ENCODE data around the gene NR2E1.

The NR2E1 gene

DNA sequence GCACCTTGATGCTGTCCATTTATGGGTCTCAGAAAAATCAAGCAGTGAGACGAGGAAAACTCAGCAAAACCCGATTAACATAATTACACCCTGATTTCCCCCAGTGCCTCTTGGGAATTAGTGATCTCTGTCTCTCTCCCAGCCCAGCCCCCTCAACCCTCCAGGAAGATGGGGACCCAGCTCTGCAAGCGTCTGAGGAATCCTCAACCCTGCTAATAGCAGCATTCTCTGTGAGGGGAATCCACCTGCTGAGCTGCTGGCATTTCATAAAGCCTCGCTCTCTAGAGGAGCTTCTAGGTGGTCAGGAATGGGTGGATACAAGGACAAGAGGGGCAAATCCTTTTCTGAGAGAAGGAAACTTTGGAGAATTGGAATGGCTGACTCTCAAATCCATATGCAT, 13.9 kb downstream of the NR2E1 start:
- Histone ChIP-seq H3K4me3 (ENCODE audit: low read depth in 1 of 2, low read length in 1 of 2) (no peak overlapping the region), H3K27ac (no peak overlapping the region), H3K27me3 (peaks cover 96% of the 10 kb centered on the region), H3K36me3 (no peaks in the 10 kb centered on the region), H3K4me1 (ENCODE audit: control insufficient read depth in 1 of 2, insufficient read depth in 1 of 2, low read depth in 1 of 2, low read length in 1 of 2) (peaks cover 20 to 45% of the 10 kb centered on the region in 2 experiments), H3K9me3 (no peaks in the 10 kb centered on the region)
- TF ChIP-seq, protein P1, sequence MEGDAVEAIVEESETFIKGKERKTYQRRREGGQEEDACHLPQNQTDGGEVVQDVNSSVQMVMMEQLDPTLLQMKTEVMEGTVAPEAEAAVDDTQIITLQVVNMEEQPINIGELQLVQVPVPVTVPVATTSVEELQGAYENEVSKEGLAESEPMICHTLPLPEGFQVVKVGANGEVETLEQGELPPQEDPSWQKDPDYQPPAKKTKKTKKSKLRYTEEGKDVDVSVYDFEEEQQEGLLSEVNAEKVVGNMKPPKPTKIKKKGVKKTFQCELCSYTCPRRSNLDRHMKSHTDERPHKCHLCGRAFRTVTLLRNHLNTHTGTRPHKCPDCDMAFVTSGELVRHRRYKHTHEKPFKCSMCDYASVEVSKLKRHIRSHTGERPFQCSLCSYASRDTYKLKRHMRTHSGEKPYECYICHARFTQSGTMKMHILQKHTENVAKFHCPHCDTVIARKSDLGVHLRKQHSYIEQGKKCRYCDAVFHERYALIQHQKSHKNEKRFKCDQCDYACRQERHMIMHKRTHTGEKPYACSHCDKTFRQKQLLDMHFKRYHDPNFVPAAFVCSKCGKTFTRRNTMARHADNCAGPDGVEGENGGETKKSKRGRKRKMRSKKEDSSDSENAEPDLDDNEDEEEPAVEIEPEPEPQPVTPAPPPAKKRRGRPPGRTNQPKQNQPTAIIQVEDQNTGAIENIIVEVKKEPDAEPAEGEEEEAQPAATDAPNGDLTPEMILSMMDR (IDR thresholded peaks at IDR 0.05): no peak

DNA sequence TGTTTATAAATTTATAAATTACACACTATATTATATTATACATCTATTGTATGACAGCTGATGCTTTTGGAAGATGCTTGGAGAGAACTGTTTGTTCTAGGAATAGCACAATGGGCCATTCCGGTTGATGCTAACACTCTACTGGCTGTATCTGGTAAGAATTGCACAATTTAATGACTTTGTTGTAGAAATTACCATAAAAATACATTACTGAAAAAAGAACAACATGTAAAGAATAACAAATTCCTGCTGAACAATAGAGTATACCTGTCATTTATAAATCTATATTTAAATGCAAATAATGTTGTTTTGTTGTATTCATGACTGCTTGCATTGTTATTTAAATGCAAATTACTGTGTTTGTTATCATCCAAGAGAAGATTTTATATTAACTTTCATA, 14.4 kb downstream of the NR2E1 start:
- H3K27ac ChIP-seq: no peak overlapping the region
- TF ChIP-seq, protein P1 (IDR thresholded peaks at IDR 0.05): no peak
- H3K27me3 ChIP-seq: peaks cover 96% of the 10 kb centered on the region

DNA sequence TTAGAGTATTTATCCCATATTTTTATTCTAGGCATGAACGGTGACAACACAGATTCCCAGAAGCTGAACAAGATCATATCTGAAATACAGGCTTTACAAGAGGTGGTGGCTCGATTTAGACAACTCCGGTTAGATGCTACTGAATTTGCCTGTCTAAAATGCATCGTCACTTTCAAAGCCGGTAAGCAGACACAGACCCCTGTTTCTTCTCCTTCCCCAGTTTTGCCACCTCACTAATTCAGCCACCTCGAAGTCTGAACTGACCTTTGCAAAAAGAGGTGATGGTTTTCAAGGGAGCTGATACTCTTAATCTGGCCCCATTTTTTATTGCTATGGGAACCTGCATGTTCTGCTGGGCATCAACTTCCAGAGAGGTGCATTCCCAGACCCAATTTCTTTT, 15.0 kb downstream of the NR2E1 start:
- peaks cover 96% of the 10 kb centered on the region for H3K27me3 ChIP-seq
- no peaks in the 10 kb centered on the region for H3K9me3 ChIP-seq
- TF ChIP-seq, protein P1 (IDR thresholded peaks at IDR 0.05): no peak
- H3K4me1 ChIP-seq (ENCODE audit: control insufficient read depth in 1 of 2, insufficient read depth in 1 of 2, low read depth in 1 of 2, low read length in 1 of 2): peaks cover 11 to 38% of the 10 kb centered on the region in 2 experiments
- no peak overlapping the region for H3K4me3 ChIP-seq (ENCODE audit: low read depth in 1 of 2, low read length in 1 of 2)
- H3K27ac ChIP-seq: no peak overlapping the region
- H3K36me3 ChIP-seq: no peaks in the 10 kb centered on the region

More for the DNA sequence above, 14.4 kb downstream of the NR2E1 start:
- Histone ChIP-seq H3K36me3 (no peaks in the 10 kb centered on the region), H3K4me1 (ENCODE audit: control insufficient read depth in 1 of 2, insufficient read depth in 1 of 2, low read depth in 1 of 2, low read length in 1 of 2) (peaks cover 16 to 40% of the 10 kb centered on the region in 2 experiments), H3K9me3 (no peaks in the 10 kb centered on the region), H3K4me3 (ENCODE audit: low read depth in 1 of 2, low read length in 1 of 2) (no peak overlapping the region)

DNA sequence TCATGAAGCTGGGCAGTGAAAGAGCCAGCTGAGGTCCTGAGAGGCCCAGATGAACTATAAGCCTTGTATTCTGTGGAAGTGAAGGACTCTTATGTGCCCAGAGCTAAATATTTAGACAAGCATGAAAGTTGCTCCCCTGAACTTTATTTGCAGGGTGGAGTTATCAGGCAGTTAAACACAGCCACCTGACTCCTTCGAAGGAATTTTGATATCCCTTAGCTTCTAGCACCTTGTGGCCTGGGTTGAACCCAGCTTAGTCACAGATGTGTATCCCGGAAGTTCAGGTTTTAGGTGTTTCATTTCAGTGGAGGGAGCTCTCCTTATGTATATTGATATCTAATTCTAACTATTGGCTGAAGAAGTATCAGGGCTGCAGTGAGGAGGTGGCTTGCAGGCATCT, 20.4 kb downstream of the NR2E1 start:
- TF ChIP-seq, protein P1 (IDR thresholded peaks at IDR 0.05): no peak
- Histone ChIP-seq H3K4me1 (ENCODE audit: control insufficient read depth in 1 of 2, insufficient read depth in 1 of 2, low read depth in 1 of 2, low read length in 1 of 2) (no peaks in the 10 kb centered on the region), H3K27ac (no peak overlapping the region), H3K4me3 (ENCODE audit: low read depth in 1 of 2, low read length in 1 of 2) (no peak overlapping the region), H3K27me3 (peaks cover 74% of the 10 kb centered on the region), H3K36me3 (no peaks in the 10 kb centered on the region), H3K9me3 (no peaks in the 10 kb centered on the region)

DNA sequence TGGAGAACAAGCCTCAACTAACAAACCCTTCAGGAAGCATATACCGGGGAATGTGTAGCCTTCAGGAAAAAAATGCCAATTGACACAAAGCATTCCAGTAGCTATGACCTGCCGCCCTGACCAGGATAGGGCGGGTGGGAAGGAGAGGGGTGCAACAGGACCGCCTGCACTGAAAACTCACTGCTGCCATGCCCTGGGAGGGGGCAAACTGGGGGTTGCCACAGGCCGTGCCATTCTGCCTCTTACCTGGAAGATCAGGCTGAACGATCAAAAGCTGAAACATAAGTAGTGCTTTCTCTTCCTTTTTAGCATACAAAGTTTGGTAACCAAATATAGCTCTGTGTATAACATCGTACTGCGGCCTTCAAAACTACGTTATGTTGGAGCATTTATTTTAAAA, 21.7 kb downstream of the NR2E1 start:
- peaks cover 63% of the 10 kb centered on the region for H3K27me3 ChIP-seq
- H3K4me3 ChIP-seq (ENCODE audit: low read depth in 1 of 2, low read length in 1 of 2): no peak overlapping the region
- H3K27ac ChIP-seq: no peak overlapping the region
- TF ChIP-seq, protein P1 (IDR thresholded peaks at IDR 0.05): no peak
- H3K36me3 ChIP-seq: no peaks in the 10 kb centered on the region
- no peaks in the 10 kb centered on the region for H3K9me3 ChIP-seq
- H3K4me1 ChIP-seq (ENCODE audit: control insufficient read depth in 1 of 2, insufficient read depth in 1 of 2, low read depth in 1 of 2, low read length in 1 of 2): peaks cover 7 to 9% of the 10 kb centered on the region in 2 experiments

DNA sequence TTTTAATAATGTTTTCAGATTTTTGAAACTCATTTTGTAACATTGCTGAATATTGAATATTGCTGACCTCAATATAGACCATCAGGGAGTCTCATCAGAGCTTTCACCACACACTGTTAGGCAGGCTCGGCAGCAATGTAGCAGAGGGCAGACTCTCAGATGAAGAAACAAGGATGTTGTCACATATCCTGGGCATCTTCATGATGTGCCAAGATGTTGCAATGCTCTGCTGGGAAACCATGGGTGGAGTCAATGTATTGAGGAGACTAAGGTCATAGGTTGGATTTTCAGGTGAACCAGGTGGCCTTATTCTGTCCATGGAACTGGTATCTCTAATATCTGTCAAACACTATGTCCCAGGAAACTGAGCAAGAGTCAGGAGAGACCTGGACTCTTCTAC, 27.3 kb downstream of the NR2E1 start:
- Histone ChIP-seq H3K27ac (peak overlapping the region; percentile 65), H3K27me3 (peaks cover 12% of the 10 kb centered on the region), H3K4me1 (ENCODE audit: control insufficient read depth in 1 of 2, insufficient read depth in 1 of 2, low read depth in 1 of 2, low read length in 1 of 2) (peaks cover 43 to 50% of the 10 kb centered on the region in 2 experiments), H3K4me3 (ENCODE audit: low read depth in 1 of 2, low read length in 1 of 2) (peak overlapping the region; percentile 2 to 13), H3K36me3 (no peaks in the 10 kb centered on the region), H3K9me3 (no peaks in the 10 kb centered on the region)
- TF ChIP-seq, protein P1 (IDR thresholded peaks at IDR 0.05): no peak
